ENCODE results near the gene PCDHB12. TPM values are rescaled to one million over a fixed set of nuclear protein-coding genes. Genes with fewer than 3 reads are reported as not detected.

Gene PCDHB12
- total RNA-seq, 4 donors from 2014 or later = 0.22 to 2.6 (median 1.6) TPM

DNA sequence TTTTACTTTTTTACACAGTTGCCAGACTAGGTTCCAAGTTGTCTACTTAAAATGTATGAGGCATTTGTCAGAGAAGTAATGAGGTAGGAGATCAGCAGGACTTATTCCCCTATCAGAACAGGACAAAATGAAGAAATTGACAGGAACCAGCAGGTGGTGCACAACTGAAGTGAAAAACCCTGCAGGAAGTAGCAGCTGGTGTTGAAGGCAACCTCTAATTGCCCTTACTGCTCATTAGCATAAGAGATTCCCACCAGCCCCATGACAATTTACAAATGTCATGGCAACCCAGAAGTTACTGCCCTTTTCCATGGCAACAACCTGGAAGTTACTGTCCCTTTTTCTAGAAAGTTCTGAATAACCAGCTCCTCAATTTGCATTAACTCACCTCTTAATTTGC, 42.1 kb downstream of the PCDHB12 start:
- no peaks in the 10 kb centered on the region for H3K36me3 ChIP-seq
- no peak overlapping the region for H3K4me3 ChIP-seq
- intact Hi-C loops (cut with DNase I) = no loop called here
- peaks cover 0 to 100% (median 87%) of the 10 kb centered on the region in 3 donors for H3K9me3 ChIP-seq
- no peaks in the 10 kb centered on the region for H3K4me1 ChIP-seq
- TF ChIP-seq POLR2A (IDR thresholded peaks at IDR 0.05) = no peak
- DNase-seq = no peak
- H3K27ac ChIP-seq = no peak overlapping the region
- H3K27me3 ChIP-seq = no peaks in the 10 kb centered on the region

DNA sequence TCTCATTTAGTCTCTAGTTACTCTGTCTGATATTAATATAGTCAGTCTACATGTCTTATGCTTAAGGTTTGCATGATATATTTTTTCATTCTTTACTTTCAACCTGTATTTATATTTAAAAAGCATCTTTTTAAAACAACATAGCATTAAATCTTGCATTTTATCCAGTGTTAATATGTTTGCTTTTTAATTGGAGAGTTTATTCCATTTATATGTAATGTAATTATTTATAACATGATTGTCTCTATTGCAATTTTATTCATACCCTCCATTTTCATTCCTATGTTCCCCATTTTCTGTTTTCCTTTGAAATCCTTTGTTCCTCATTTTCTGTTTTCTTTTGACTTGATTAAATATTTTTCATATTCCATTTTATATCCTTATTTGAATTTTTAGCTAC, 49.9 kb downstream of the PCDHB12 start:
- intact Hi-C loops (cut with DNase I) = no loop called here
- TF ChIP-seq, protein P1, sequence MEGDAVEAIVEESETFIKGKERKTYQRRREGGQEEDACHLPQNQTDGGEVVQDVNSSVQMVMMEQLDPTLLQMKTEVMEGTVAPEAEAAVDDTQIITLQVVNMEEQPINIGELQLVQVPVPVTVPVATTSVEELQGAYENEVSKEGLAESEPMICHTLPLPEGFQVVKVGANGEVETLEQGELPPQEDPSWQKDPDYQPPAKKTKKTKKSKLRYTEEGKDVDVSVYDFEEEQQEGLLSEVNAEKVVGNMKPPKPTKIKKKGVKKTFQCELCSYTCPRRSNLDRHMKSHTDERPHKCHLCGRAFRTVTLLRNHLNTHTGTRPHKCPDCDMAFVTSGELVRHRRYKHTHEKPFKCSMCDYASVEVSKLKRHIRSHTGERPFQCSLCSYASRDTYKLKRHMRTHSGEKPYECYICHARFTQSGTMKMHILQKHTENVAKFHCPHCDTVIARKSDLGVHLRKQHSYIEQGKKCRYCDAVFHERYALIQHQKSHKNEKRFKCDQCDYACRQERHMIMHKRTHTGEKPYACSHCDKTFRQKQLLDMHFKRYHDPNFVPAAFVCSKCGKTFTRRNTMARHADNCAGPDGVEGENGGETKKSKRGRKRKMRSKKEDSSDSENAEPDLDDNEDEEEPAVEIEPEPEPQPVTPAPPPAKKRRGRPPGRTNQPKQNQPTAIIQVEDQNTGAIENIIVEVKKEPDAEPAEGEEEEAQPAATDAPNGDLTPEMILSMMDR (IDR thresholded peaks at IDR 0.05) = no peak
- no peak for TF ChIP-seq POLR2A (IDR thresholded peaks at IDR 0.05)
- no peaks in the 10 kb centered on the region for H3K36me3 ChIP-seq
- no peak overlapping the region for H3K4me3 ChIP-seq
- H3K27ac ChIP-seq = no peak overlapping the region
- H3K27me3 ChIP-seq = no peaks in the 10 kb centered on the region
- no peaks in the 10 kb centered on the region for H3K4me1 ChIP-seq
- peaks cover 11 to 100% (median 96%) of the 10 kb centered on the region in 3 donors for H3K9me3 ChIP-seq
- no peak for DNase-seq

DNA sequence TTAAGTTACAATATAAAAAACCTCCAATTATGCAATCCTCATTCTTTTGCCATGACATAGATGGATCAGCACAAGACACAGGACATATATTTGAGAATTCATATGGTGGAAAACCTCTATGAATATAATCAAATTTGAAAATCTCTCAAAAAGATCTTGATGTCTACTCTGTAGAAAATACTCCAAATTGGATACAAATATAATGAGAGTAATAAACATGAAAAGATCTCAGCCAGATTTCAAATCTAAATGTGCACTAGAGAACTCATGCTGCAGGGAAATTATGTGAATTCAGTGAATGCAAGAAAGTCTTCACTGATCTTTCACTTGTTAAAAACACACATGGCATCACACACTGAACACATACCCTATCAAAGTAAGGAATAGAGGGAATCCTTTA, 50.4 kb downstream of the PCDHB12 start:
- H3K36me3 ChIP-seq = no peaks in the 10 kb centered on the region
- DNase-seq = no peak
- no peaks in the 10 kb centered on the region for H3K4me1 ChIP-seq
- H3K9me3 ChIP-seq = peaks cover 11 to 100% (median 96%) of the 10 kb centered on the region in 3 donors
- no peak overlapping the region for H3K27ac ChIP-seq
- H3K27me3 ChIP-seq = no peaks in the 10 kb centered on the region
- TF ChIP-seq, protein P1 (IDR thresholded peaks at IDR 0.05) = no peak
- no peak for TF ChIP-seq POLR2A (IDR thresholded peaks at IDR 0.05)
- no peak overlapping the region for H3K4me3 ChIP-seq
- intact Hi-C loops (cut with DNase I) = no loop called here

DNA sequence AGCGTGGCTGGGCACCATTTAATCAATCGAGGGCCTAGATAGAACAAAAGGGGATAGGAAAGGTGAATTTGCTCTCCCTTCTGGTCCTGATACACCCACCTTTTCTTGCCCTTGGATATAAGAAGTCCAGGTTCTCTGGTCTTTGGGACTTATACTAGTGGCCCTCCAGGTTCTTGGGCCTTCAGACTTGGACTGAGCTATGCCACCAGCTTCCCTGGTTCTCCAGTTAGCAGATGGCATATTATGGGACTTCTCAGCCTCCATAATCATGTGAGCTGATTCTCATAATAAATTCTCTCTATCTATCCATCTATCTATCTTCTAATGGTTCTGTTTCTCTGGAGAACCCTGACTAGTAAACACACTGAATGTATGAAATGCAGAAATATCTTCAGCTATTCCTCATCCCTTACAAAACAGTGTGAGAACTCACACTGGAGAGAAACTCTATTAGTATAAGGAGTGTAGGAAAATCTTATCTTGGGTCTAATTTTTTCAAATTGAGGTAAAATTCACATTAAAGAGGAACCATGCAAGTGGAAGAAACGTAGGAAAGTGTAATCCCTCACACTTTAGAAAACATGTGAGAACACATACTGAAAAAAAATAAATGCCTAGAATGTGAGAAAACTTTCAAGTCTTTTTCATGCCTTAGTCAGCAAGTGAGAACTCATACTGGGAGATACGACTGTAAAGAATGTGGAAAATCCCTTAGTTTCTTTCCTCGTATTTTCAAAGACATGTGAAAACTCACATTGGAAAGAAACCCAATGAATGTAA, 52.1 kb downstream of the PCDHB12 start:
- H3K27me3 ChIP-seq = no peaks in the 10 kb centered on the region
- no peaks in the 10 kb centered on the region for H3K36me3 ChIP-seq
- no peak for DNase-seq
- H3K4me3 ChIP-seq = no peak overlapping the region
- WGBS, 2 donors = 61 to 70% methylated on average over 5 of the region's 5 CpGs
- no peak overlapping the region for H3K27ac ChIP-seq
- no peaks in the 10 kb centered on the region for H3K4me1 ChIP-seq
- intact Hi-C loops (cut with DNase I) = no loop called here
- H3K9me3 ChIP-seq = peaks cover 15 to 100% (median 98%) of the 10 kb centered on the region in 3 donors
- no peak for TF ChIP-seq POLR2A (IDR thresholded peaks at IDR 0.05)
- TF ChIP-seq, protein P1 (IDR thresholded peaks at IDR 0.05) = no peak

DNA sequence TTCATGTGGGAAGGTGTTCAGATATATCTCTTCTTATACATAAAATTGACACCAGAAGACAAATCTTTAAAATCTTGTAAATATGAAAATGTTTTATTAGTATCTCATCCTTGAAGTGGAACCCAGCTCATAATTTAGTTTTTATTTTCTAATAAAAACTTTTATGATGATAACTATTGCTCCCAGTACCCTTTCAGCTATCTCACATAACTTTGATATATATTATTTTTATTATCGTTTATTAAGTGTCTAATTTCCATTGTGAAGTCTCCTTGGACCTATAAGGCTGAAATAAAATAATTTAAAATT, 52.7 kb downstream of the PCDHB12 start:
- no peaks in the 10 kb centered on the region for H3K4me1 ChIP-seq
- H3K9me3 ChIP-seq = peaks cover 15 to 100% (median 99%) of the 10 kb centered on the region in 3 donors
- no peak for DNase-seq
- H3K36me3 ChIP-seq = no peaks in the 10 kb centered on the region
- no peaks in the 10 kb centered on the region for H3K27me3 ChIP-seq
- no peak overlapping the region for H3K27ac ChIP-seq
- 43 to 75% methylated on average over 1 of the region's 1 CpG for WGBS, 2 donors
- TF ChIP-seq, protein P1 (IDR thresholded peaks at IDR 0.05) = no peak
- no peak for TF ChIP-seq POLR2A (IDR thresholded peaks at IDR 0.05)
- no peak overlapping the region for H3K4me3 ChIP-seq
- intact Hi-C loops (cut with DNase I) = no loop called here

Other genes starting within 250 kb of the PCDHB12 start
- 1 to 10 TPM in 1 of 4 donors, under 1 TPM in 1, not detected in 2; 0.19 to 2.2 TPM for gene PCDHAC2, start 242.2 kb upstream of the PCDHB12 start, total RNA-seq
- not detected for gene PCDHB1, start 157.3 kb upstream of the PCDHB12 start, total RNA-seq
- gene PCDHB2, start 114.1 kb upstream of the PCDHB12 start, total RNA-seq = 1 to 10 TPM in 2 of 4 donors, under 1 TPM in 2; 0.53 to 2.3 (median 0.97) TPM
- under 1 TPM; 0.30 to 0.76 (median 0.71) TPM for gene PCDHB3, start 108.2 kb upstream of the PCDHB12 start, total RNA-seq
- gene PCDHB4, start 86.9 kb upstream of the PCDHB12 start, total RNA-seq = 1 to 10 TPM in 2 of 4 donors, under 1 TPM in 2; 0.30 to 2.4 (median 1.3) TPM
- 1 to 10 TPM in 2 of 4 donors, under 1 TPM in 2; 0.11 to 1.3 (median 0.86) TPM for gene PCDHB5, start 73.5 kb upstream of the PCDHB12 start, total RNA-seq
- under 1 TPM in 1 of 4 donors, not detected in 3; 0.19 TPM for gene PCDHB6, start 58.7 kb upstream of the PCDHB12 start, total RNA-seq
- gene PCDHB7, start 36.1 kb upstream of the PCDHB12 start, total RNA-seq = under 1 TPM in 3 of 4 donors, not detected in 1; 0.76 to 0.95 (median 0.87) TPM
- gene PCDHB8, start 30.9 kb upstream of the PCDHB12 start, total RNA-seq = under 1 TPM in 3 of 4 donors, not detected in 1; 0.09 to 0.38 (median 0.32) TPM
- 1 to 10 TPM in 1 of 4 donors, under 1 TPM in 3; 0.11 to 1.3 (median 0.61) TPM for gene PCDHB16, start 26.3 kb upstream of the PCDHB12 start, total RNA-seq
- under 1 TPM in 3 of 4 donors, not detected in 1; 0.30 to 0.57 (median 0.44) TPM for gene PCDHB9, start 21.6 kb upstream of the PCDHB12 start, total RNA-seq
- gene PCDHB10, start 16.4 kb upstream of the PCDHB12 start, total RNA-seq = 1 to 10 TPM in 2 of 4 donors, under 1 TPM in 2; 0.26 to 1.3 (median 0.76) TPM
- gene PCDHB11, start 9.1 kb upstream of the PCDHB12 start, total RNA-seq = 1 to 10 TPM in 1 of 4 donors, under 1 TPM in 3; 0.26 to 2.1 (median 0.49) TPM
- gene PCDHB13, start 5.2 kb downstream of the PCDHB12 start, total RNA-seq = 1 to 10 TPM; 2.0 to 2.7 (median 2.3) TPM
- 1 to 10 TPM; 1.5 to 2.9 (median 2.4) TPM for gene PCDHB14, start 14.6 kb downstream of the PCDHB12 start, total RNA-seq
- 1 to 10 TPM in 2 of 4 donors, under 1 TPM in 2; 0.09 to 1.3 (median 1.0) TPM for gene PCDHB15, start 36.7 kb downstream of the PCDHB12 start, total RNA-seq
- gene SLC25A2, start 95.3 kb downstream of the PCDHB12 start, total RNA-seq = 1 to 10 TPM in 1 of 4 donors, under 1 TPM in 3; 0.29 to 2.2 (median 0.87) TPM
- 10 to 100 TPM; 29.8 to 42.3 (median 35.6) TPM for gene TAF7, start 112.1 kb downstream of the PCDHB12 start, total RNA-seq
- gene PCDHGA1, start 121.8 kb downstream of the PCDHB12 start, total RNA-seq = under 1 TPM; 0.19 to 0.66 (median 0.34) TPM
- 1 to 10 TPM in 1 of 4 donors, under 1 TPM in 3; 0.15 to 2.9 (median 0.61) TPM for gene PCDHGA2, start 130.0 kb downstream of the PCDHB12 start, total RNA-seq
- 1 to 10 TPM in 1 of 4 donors, under 1 TPM in 3; 0.45 to 1.5 (median 0.52) TPM for gene PCDHGA3, start 135.1 kb downstream of the PCDHB12 start, total RNA-seq
- 1 to 10 TPM in 3 of 4 donors, under 1 TPM in 1; 0.29 to 1.9 (median 1.5) TPM for gene PCDHGB1, start 141.4 kb downstream of the PCDHB12 start, total RNA-seq
- gene PCDHGA4, start 146.3 kb downstream of the PCDHB12 start, total RNA-seq = 1 to 10 TPM in 2 of 4 donors, under 1 TPM in 2; 0.12 to 2.9 (median 1.1) TPM
- gene PCDHGB2, start 151.3 kb downstream of the PCDHB12 start, total RNA-seq = 1 to 10 TPM in 3 of 4 donors, under 1 TPM in 1; 0.09 to 2.9 (median 1.8) TPM
- 1 to 10 TPM in 3 of 4 donors, under 1 TPM in 1; 0.38 to 2.3 (median 1.8) TPM for gene PCDHGA5, start 155.4 kb downstream of the PCDHB12 start, total RNA-seq
- 1 to 10 TPM in 3 of 4 donors, under 1 TPM in 1; 0.26 to 2.7 (median 2.2) TPM for gene PCDHGB3, start 161.5 kb downstream of the PCDHB12 start, total RNA-seq
- 1 to 10 TPM in 3 of 4 donors, under 1 TPM in 1; 0.76 to 2.9 (median 2.0) TPM for gene PCDHGA6, start 165.2 kb downstream of the PCDHB12 start, total RNA-seq
- gene PCDHGA7, start 174.0 kb downstream of the PCDHB12 start, total RNA-seq = 1 to 10 TPM in 3 of 4 donors, under 1 TPM in 1; 0.32 to 3.2 (median 2.5) TPM
- 1 to 10 TPM; 1.2 to 3.8 (median 2.8) TPM for gene PCDHGB4, start 179.0 kb downstream of the PCDHB12 start, total RNA-seq
- 1 to 10 TPM in 3 of 4 donors, under 1 TPM in 1; 0.41 to 1.7 (median 1.4) TPM for gene PCDHGA8, start 183.9 kb downstream of the PCDHB12 start, total RNA-seq
- 1 to 10 TPM; 5.5 to 7.5 (median 6.7) TPM for gene PCDHGB5, start 189.2 kb downstream of the PCDHB12 start, total RNA-seq
- gene PCDHGA9, start 194.1 kb downstream of the PCDHB12 start, total RNA-seq = 1 to 10 TPM; 3.8 to 5.5 (median 5.1) TPM
- gene PCDHGB6, start 199.3 kb downstream of the PCDHB12 start, total RNA-seq = 1 to 10 TPM; 1.4 to 5.7 (median 4.2) TPM
- 1 to 10 TPM; 4.1 to 8.0 (median 7.3) TPM for gene PCDHGA10, start 204.3 kb downstream of the PCDHB12 start, total RNA-seq
- gene PCDHGB7, start 209.0 kb downstream of the PCDHB12 start, total RNA-seq = 10 to 100 TPM in 1 of 4 donors, 1 to 10 TPM in 3; 4.1 to 10.9 (median 5.8) TPM
- 1 to 10 TPM; 1.1 to 4.2 (median 3.5) TPM for gene PCDHGA11, start 212.3 kb downstream of the PCDHB12 start, total RNA-seq
- gene PCDHGA12, start 221.8 kb downstream of the PCDHB12 start, total RNA-seq = 1 to 10 TPM; 2.0 to 8.0 (median 2.5) TPM

Measured in esophagus squamous epithelium (tissue), 5 donors.